Activated gamma-delta T cell (primary cell): ENCODE results near the gene FTCD.
"Not testable (repeated sequence)": the region's sequence is repeated elsewhere in the genome, so short reads cannot be mapped to it uniquely, and the experiment has no call there.

Experiments used
- DNase-seq: peaks from one replicate; lab custom pipeline; 2025; lab: John Stamatoyannopoulos, UW
- total RNA-seq, 2 donors: gene quantifications; one replicate each; lab custom pipeline; 2026; lab: John Stamatoyannopoulos, UW

The FTCD gene
- 0.22 to 1.2 reads per million in 2 donors for total RNA-seq

GRCh38 chr21:46155514-46156377, at the start of gene FTCD:
Gene FTCD, minus strand, starts transcription at chr21:46155579. Its CDS starts 56 bp downstream, at chr21:46155523.
- no peak for DNase-seq

- no peak for DNase-seq
Observed at GRCh38 chr21:46205166-46205565, 49.8 kb upstream of the FTCD start.

GRCh38 chr21:46203203-46203600, 47.8 kb upstream of the FTCD start:
- no peak for DNase-seq

GRCh38 chr21:46202592-46203202, 47.3 kb upstream of the FTCD start:
- DNase-seq, result no peak

GRCh38 chr21:46200877-46201803, 45.8 kb upstream of the FTCD start:
- DNase-seq, result not testable (repeated sequence)

GRCh38 chr21:46199436-46200373, 44.3 kb upstream of the FTCD start:
- DNase-seq, result no peak

- no peak for DNase-seq
Observed at GRCh38 chr21:46196733-46197132, 41.4 kb upstream of the FTCD start.

- DNase-seq, result no peak
Observed at GRCh38 chr21:46195595-46196195, 40.3 kb upstream of the FTCD start.

- no peak for DNase-seq
Observed at GRCh38 chr21:46194374-46195334, 39.3 kb upstream of the FTCD start.

GRCh38 chr21:46193829-46194373, 38.5 kb upstream of the FTCD start:
- no peak for DNase-seq

GRCh38 chr21:46191686-46192575, 36.6 kb upstream of the FTCD start:
- no peak for DNase-seq

GRCh38 chr21:46191257-46191685, 35.9 kb upstream of the FTCD start:
- DNase-seq, result no peak

- DNase-seq, result no peak
Observed at GRCh38 chr21:46190491-46191131, 35.2 kb upstream of the FTCD start.

GRCh38 chr21:46189959-46190490, 34.6 kb upstream of the FTCD start:
- no peak for DNase-seq

GRCh38 chr21:46189213-46189958, 34.0 kb upstream of the FTCD start:
- no peak for DNase-seq
